Measurements from ENCODE around the gene LSM4. TPM values are rescaled to one million over a fixed set of nuclear protein-coding genes. Genes with fewer than 3 reads are reported as not detected.

Gene LSM4
- total and polyA plus RNA-seq, 3 donors from 2014 or later: 196 to 241 (median 212) TPM

- Histone ChIP-seq H3K27me3 (no peaks in the 10 kb centered on the region), H3K4me1 (peaks cover 31% of the 10 kb centered on the region), H3K36me3 (ENCODE audit: low read depth, missing control alignments) (no peaks in the 10 kb centered on the region), H3K4me3 (peak overlapping the region; percentile 92 to 95), H3K27ac (peak overlapping the region; percentile 99 to 100), H3K9me3 (no peaks in the 10 kb centered on the region)
- WGBS, 2 donors: 0 to 1% methylated on average over 2 to 58 of the region's 111 CpGs
- intact Hi-C loops (cut with DNase I; ENCODE audit: low total_unique reads): no loop called here
- TF ChIP-seq POLR2A (IDR thresholded peaks at IDR 0.05): peak; percentile 64
- TF ChIP-seq, protein P1, sequence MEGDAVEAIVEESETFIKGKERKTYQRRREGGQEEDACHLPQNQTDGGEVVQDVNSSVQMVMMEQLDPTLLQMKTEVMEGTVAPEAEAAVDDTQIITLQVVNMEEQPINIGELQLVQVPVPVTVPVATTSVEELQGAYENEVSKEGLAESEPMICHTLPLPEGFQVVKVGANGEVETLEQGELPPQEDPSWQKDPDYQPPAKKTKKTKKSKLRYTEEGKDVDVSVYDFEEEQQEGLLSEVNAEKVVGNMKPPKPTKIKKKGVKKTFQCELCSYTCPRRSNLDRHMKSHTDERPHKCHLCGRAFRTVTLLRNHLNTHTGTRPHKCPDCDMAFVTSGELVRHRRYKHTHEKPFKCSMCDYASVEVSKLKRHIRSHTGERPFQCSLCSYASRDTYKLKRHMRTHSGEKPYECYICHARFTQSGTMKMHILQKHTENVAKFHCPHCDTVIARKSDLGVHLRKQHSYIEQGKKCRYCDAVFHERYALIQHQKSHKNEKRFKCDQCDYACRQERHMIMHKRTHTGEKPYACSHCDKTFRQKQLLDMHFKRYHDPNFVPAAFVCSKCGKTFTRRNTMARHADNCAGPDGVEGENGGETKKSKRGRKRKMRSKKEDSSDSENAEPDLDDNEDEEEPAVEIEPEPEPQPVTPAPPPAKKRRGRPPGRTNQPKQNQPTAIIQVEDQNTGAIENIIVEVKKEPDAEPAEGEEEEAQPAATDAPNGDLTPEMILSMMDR (IDR thresholded peaks at IDR 0.05): no peak
- peak; percentile 75 for DNase-seq
Observed at GRCh38 chr19:18280247-18281081, 42.4 kb downstream of the LSM4 start.

DNA sequence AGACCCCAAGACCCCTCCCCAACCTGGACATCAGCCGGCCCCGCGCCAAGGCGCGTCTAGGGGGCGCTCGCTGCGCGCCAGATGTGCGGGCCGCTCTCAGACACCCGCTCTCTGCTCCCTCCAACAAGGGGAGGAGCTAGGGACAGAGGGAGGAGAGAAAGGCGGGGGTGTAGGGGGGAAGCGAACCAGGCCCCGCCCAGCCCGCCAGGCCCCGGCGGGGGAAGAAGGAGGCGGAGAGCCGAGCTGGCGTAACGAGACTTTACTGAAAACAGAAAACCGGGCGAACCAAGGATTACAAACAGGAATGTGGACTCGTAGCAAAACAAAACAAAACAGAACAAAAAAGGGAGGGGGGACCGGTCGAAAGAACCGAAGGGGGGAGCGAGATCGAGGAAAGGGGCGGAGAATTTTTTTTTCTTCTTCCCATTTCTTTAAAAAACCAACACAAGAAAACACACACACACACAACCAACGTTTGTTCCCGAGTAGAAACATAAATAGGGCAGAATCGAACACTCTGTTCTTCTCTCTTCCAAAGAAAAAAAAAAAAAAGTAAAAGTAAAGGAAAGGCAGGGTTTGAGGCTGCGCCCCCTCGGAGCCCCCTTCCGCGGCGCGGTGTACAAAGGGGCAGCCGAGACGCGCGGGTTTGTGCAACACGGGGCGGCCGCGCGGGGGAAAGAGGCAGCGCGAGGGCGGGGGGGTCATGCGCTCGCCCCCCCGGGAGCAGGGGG is 43.2 kb downstream of the LSM4 start:
- peak; percentile 94 for DNase-seq
- 0 to 2% methylated on average over 47 to 55 of the region's 55 CpGs for WGBS, 2 donors
- TF ChIP-seq, protein P1 (IDR thresholded peaks at IDR 0.05): peak; percentile 87 to 95 (median 90)
- peak; percentile 95 for TF ChIP-seq POLR2A (IDR thresholded peaks at IDR 0.05)
- Histone ChIP-seq H3K4me3 (peak overlapping the region; percentile 92 to 95), H3K27me3 (no peaks in the 10 kb centered on the region), H3K9me3 (no peaks in the 10 kb centered on the region), H3K4me1 (peaks cover 32% of the 10 kb centered on the region), H3K27ac (peak overlapping the region; percentile 99 to 100), H3K36me3 (ENCODE audit: low read depth, missing control alignments) (no peaks in the 10 kb centered on the region)
- intact Hi-C loops (cut with DNase I; ENCODE audit: low total_unique reads): loop anchor here (5.0 kb wide), 1 partner anchor 43 kb away; the partner anchor contains the start of gene LSM4

DNA sequence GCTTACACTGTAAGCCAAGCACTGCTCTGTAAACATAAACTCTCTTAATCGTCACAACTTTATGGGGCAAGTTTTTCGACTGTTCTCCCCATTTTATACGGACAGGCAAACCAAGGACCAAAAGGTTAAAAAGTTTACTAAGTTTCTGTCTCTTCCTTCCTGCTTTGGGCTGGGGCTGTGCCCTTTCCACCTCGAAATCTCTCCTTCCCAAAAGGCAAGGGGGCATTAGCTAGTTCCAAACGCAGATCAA is 43.7 kb downstream of the LSM4 start:
- Histone ChIP-seq H3K36me3 (ENCODE audit: low read depth, missing control alignments) (no peaks in the 10 kb centered on the region), H3K9me3 (no peaks in the 10 kb centered on the region), H3K27me3 (no peaks in the 10 kb centered on the region), H3K4me3 (peak overlapping the region; percentile 92 to 95), H3K27ac (peak overlapping the region; percentile 99 to 100), H3K4me1 (peaks cover 34% of the 10 kb centered on the region)
- TF ChIP-seq POLR2A (IDR thresholded peaks at IDR 0.05): no peak
- TF ChIP-seq, protein P1 (IDR thresholded peaks at IDR 0.05): no peak
- no peak for DNase-seq
- intact Hi-C loops (cut with DNase I; ENCODE audit: low total_unique reads): loop anchor here (5.0 kb wide), 1 partner anchor 43 kb away; the partner anchor contains the start of gene LSM4
- WGBS, 2 donors: 0 to 2% methylated on average over 5 of the region's 5 CpGs

DNA sequence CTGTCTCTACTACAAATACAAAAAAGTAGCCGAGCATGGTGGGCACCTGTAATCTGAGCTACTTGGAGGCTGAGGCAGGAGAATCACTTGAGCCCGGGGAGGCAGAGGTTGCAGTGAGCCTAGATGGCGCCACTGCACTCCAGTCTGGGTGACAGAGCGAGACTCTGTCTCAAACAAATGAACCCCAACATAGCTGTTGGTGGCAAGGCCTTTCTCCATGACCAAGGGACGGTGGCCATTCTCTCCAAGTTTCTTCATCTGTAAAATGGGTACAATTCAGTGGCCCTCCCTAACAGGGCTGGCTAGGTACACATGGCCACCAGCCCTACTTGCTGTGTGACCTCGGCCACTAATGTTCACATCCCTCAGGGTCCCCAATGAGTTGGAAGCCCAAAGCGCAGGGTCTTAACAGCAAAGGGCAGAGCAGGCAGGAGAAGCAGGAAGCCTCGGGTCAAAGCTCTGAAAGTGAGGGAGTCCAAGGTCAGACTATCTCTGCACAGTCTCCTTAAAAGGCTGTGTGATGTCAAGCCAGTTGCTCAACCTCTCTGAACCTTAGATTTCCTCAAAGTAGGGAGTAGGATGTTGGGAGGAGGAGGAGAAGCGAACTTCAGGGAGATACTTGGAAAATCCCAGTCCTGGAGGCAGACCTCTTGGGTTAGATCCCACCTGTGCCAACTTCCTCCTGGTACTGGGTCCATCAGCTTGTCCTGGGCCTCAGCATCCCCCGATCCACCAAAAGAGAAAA is 44.2 kb downstream of the LSM4 start:
- intact Hi-C loops (cut with DNase I; ENCODE audit: low total_unique reads): loop anchor here (5.0 kb wide), 1 partner anchor 44 kb away; the partner anchor contains the start of gene LSM4
- TF ChIP-seq POLR2A (IDR thresholded peaks at IDR 0.05): no peak
- TF ChIP-seq, protein P1 (IDR thresholded peaks at IDR 0.05): no peak
- H3K27me3 ChIP-seq: no peaks in the 10 kb centered on the region
- peak overlapping the region; percentile 99 to 100 for H3K27ac ChIP-seq
- 28 to 50% methylated on average over 7 to 10 of the region's 10 CpGs for WGBS, 2 donors
- peak overlapping the region; percentile 92 to 95 for H3K4me3 ChIP-seq
- peaks cover 37% of the 10 kb centered on the region for H3K4me1 ChIP-seq
- DNase-seq: no peak
- H3K9me3 ChIP-seq: no peaks in the 10 kb centered on the region
- H3K36me3 ChIP-seq (ENCODE audit: low read depth, missing control alignments): no peaks in the 10 kb centered on the region
